Posterior vena cava (tissue), 2 donors: Measurements from ENCODE around the gene PNPLA8. TPM values are rescaled to one million over a fixed set of nuclear protein-coding genes. Genes with fewer than 3 reads are reported as not detected.
"Not testable (repeated sequence)": the region's sequence is repeated elsewhere in the genome, so short reads cannot be mapped to it uniquely, and the experiment has no call there.

Experiments
- DNase-seq: peaks from one replicate; pipeline ENCODE4 v3.0.0-alpha.2; 2020; ENCODE audit warnings: low spot score
- intact Hi-C, 2 donors: fragments of 100-400 bp; cut with DNase I; formaldehyde crosslinking; loops; one replicate each; pipeline versions ENCODE4 v1.14.1 to v1.14.2; 2022 to 2023
- long read RNA-seq, 2 donors: library from polyadenylated mRNA; unstranded; transcript quantifications; one replicate each; pipeline ENCODE4 v2.0.0, GENCODE V29; 2020 to 2021
- total RNA-seq, 2 donors: library from RNA; stranded (reverse); fragmentation: NEBNext Ultra II Directional; extraction: Animal tissue kit (Norgen Biotek cat#: 25700); gene quantifications; one replicate each; pipeline ENCODE4 v1.2.1, GENCODE V29; 2021
- donor health status: DM: yes; HTN: yes; CAD: no.
- donor health status: DM: yes; HTN: yes; CAD: no.

The PNPLA8 gene, protein sequence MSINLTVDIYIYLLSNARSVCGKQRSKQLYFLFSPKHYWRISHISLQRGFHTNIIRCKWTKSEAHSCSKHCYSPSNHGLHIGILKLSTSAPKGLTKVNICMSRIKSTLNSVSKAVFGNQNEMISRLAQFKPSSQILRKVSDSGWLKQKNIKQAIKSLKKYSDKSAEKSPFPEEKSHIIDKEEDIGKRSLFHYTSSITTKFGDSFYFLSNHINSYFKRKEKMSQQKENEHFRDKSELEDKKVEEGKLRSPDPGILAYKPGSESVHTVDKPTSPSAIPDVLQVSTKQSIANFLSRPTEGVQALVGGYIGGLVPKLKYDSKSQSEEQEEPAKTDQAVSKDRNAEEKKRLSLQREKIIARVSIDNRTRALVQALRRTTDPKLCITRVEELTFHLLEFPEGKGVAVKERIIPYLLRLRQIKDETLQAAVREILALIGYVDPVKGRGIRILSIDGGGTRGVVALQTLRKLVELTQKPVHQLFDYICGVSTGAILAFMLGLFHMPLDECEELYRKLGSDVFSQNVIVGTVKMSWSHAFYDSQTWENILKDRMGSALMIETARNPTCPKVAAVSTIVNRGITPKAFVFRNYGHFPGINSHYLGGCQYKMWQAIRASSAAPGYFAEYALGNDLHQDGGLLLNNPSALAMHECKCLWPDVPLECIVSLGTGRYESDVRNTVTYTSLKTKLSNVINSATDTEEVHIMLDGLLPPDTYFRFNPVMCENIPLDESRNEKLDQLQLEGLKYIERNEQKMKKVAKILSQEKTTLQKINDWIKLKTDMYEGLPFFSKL
- 10 to 100 TPM; 39.6 to 46.6 TPM for total RNA-seq
- long read RNA-seq, donor 1, partial matches to known transcripts = 5 of 14 reads
- long read RNA-seq, donor 1, other reads (novel, unspliced or antisense) = 3 of 14 reads
- long read RNA-seq, donor 2, transcript PNPLA8-201 (11 exons, 3,490 nt) = minor isoform, 20 of 77 reads
- long read RNA-seq, donor 2, transcript PNPLA8-206 (10 exons, 3,462 nt) = major isoform, 37 of 77 reads
- long read RNA-seq, donor 2, partial matches to known transcripts = 9 of 77 reads
- long read RNA-seq, donor 2, other reads (novel, unspliced or antisense) = 9 of 77 reads

GRCh38 chr7:108525985-108526767, at the start of gene PNPLA8:
Gene PNPLA8 (minus strand): TSS chr7:108526135. CDS start chr7:108515491, 10,644 bp downstream.
- peak; percentile 100 for DNase-seq
- intact Hi-C loops = no loop called here

- intact Hi-C loops = loop anchor here in 1 of 2 donors (1.0 kb wide), 1 partner anchor 44 kb away; no protein-coding TSS in a partner anchor
Observed at GRCh38 chr7:108575156-108575555, 49.2 kb upstream of the PNPLA8 start.

DNA sequence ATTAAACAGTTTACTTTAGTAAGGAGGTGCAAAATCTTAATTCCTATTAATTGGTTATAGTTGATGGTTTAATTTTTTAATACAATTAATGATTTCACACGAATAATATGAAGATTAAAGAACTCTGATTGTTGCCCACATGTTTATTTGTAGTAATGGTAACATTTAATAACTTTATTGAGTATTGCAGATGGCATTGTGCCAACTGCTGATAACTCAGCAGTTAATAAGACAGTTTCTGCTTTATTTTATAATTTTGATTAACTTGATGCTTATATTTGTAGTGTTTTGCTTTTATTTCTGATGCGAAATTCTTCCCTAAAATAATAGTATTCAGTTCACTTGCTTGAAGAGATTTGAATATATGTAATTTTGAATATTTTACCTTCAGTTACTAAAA, 46.5 kb upstream of the PNPLA8 start:
- intact Hi-C loops = no loop called here
- no peak for DNase-seq

More at GRCh38 chr7:108575156-108575555, 49.2 kb upstream of the PNPLA8 start:
- DNase-seq = no peak

GRCh38 chr7:108570146-108570755, 44.3 kb upstream of the PNPLA8 start:
- DNase-seq = peak; percentile 81

GRCh38 chr7:108569381-108570145, 43.6 kb upstream of the PNPLA8 start, which contains the start of the genes DNAJB9 and THAP5:
Gene DNAJB9 (plus strand): TSS chr7:108569874. CDS start chr7:108571727, 1,853 bp downstream.
Gene THAP5 (minus strand): TSS chr7:108569706. CDS start chr7:108569569, 137 bp downstream.
- intact Hi-C loops = loop anchor here (1.0 to 5.0 kb wide), 2 partner anchors 20 to 47 kb away; no protein-coding TSS in a partner anchor
- DNase-seq = peak; percentile 100

More at GRCh38 chr7:108570146-108570755, 44.3 kb upstream of the PNPLA8 start:
- intact Hi-C loops = loop anchor here in 1 of 2 donors (1.0 kb wide), 1 partner anchor 21 kb away; no protein-coding TSS in a partner anchor

GRCh38 chr7:108568801-108569380, 43.0 kb upstream of the PNPLA8 start:
- DNase-seq = no peak
- intact Hi-C loops = loop anchor here in 1 of 2 donors (5.0 kb wide), 1 partner anchor 47 kb away; no protein-coding TSS in a partner anchor

DNA sequence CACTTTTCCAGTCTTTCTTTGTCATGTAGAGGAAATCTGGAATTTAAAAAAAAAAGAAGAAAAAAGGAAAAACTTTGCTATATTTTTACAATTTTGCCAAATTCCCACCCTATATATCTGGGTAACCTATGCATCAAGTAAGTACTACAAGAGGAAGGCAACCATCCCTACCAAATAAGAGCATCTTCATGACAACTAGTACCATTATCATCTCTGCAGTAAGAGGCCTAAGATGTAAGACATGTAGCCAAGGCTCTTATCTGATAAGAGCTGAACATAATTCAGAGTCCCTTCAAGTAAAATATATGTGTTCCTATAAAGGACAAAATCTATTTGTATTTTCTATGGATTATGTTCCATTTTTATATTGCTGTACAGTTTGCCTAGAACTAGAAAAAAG, 40.1 kb upstream of the PNPLA8 start:
- DNase-seq = no peak
- intact Hi-C loops = loop anchor here in 1 of 2 donors (5.0 kb wide), 1 partner anchor 44 kb away; no protein-coding TSS in a partner anchor

DNA sequence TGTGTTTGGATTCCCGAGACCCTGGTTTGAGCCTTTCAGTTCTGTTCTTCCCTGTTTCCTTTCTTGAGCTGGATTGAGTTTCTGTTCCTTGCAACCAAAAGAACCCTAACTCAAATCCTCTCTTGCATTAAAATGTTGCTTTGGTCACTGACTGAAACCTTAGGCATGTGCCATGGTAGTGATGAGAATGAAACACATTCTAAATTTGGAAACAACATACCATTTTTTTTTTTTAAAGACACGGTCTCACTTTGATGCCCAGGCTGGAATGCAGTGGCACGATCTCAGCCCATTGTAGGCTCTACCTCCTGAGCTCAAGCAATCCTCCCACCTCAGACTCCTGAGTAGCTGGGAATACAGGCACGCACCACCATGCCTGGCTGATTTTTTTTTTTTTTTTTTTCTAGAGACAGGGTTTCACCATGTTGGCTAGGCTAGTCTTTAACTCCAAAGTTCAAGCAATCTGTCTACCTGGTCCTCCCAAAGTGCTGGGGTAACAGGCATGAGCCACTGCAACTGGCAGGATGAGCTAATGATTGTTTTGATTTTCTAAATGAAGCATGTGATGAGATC, 35.2 kb upstream of the PNPLA8 start:
- no peak for DNase-seq
- intact Hi-C loops = no loop called here

GRCh38 chr7:108559253-108559652, 33.3 kb upstream of the PNPLA8 start:
- intact Hi-C loops = no loop called here
- DNase-seq = no peak

DNA sequence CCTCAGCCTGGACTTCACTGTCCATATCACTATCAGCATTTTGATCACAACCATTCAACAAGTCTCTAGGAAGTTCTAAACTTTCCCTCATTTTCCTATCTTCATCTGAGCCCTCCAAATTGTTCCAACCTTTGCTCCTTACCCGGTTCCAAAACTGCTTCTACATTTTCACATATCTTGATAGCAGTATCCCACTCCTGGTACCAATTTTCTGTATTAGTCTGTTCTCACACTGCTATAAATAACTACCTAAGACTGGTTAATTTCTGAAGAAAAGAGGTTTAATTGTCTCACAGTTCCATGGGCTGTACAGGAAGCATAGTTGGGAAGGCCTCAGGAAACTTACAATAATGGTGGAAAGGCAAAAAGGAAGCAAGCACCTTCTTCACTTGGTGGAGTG, 31.7 kb upstream of the PNPLA8 start:
- intact Hi-C loops = no loop called here
- no peak for DNase-seq

DNA sequence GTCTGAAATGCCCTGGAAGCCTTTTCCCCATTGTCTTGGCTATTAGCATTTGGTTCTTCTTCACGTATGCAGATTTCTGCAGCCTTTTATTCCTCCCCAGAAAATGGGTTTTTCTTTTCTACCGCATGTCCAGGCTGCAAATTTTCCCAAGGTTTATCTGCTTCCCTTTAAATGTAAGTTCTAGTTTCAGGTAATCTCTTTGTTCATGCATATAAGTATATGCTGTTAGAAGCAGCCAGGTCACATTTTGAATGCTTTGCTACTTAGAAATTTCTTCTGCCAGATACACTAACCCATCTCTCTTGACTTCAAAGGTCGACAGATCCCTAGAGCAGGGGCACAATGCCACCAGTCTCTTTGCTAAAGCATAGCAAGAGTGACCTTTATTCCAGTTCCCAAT, 31.3 kb upstream of the PNPLA8 start:
- intact Hi-C loops = no loop called here
- no peak for DNase-seq

DNA sequence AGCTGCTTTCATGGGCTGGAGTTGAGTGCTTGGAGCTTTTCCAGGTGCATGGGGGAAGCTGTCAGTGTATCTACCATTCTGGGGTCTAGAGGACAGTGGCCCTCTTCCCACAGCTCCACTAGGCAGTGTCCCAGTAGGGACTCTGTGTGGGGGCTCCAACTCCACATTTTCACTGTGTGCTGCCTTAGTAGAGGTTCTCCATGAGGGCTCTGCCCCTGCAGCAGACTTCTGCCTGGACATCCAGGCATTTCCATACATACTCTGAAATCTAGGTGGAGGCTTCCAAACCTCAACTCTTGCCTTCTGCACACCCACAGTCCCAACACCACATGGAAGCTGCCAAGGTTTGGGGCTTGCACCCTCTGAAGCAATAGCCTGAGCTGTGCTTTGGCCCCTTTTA, 30.7 kb upstream of the PNPLA8 start:
- DNase-seq, intact Hi-C loops: not testable (repeated sequence)

DNA sequence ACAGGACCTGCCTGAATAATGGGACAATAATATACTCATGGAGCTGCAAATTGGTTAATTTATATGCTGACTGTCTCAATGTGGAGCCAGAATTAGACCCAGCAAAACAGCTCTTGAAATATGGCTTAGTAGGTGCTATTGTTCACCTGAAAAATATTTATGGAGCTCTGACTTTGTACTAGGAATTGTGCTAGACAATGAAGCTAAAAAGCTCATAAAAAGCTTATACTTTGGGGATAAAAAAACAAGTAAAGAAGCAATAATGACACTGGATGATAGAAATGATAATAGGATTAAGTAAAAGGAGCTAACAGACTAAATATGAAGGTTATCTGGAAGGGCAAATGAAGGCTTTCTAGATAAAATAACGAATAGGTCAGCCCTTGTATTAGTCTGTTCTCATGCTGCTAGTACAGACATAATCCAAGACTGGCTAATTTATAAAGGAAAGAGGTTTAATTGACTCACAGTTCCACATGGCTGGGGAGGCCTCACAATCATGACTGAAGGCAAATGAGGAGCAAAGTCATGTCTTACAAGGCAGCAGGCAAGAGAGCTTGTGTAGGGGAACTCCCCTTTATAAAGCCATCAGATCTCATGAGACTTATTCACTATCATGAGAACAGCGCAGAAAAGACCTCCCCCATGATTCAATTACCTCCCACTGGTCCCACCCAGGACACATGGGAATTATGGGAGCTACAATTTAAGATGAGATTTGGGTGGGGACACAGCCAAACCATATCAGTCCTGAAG, 22.4 kb upstream of the PNPLA8 start:
- intact Hi-C loops, DNase-seq: not testable (repeated sequence)

DNA sequence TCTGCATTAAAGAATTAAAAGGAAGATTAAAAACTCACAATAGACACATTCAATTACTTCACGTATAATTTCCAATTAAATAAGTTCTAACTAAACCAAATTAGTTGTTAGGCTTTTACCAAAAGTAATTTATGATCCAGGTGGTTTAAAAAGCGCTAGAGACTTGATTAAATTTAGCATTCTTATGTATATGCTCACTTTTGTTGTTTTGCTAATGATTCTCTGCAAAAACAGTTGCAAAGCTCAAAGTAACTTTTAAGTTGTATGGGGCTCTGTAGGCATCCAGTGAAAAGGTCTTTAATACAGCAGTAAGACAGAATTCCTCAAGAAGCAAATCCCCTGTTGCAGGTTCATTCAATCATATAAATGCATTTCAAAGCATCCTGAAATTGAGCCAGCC, 15.5 kb upstream of the PNPLA8 start:
- intact Hi-C loops = no loop called here
- DNase-seq = no peak

- intact Hi-C loops, DNase-seq: not testable (repeated sequence)
Observed at GRCh38 chr7:108538685-108539084, 12.8 kb upstream of the PNPLA8 start.

- intact Hi-C loops = not testable (repeated sequence)
Observed at GRCh38 chr7:108538236-108538635, 12.3 kb upstream of the PNPLA8 start.

More at GRCh38 chr7:108538236-108538635, 12.3 kb upstream of the PNPLA8 start:
- DNase-seq = not testable (repeated sequence)
